Measurements from ENCODE around the gene ITPR2. TPM values are rescaled to one million over a fixed set of nuclear protein-coding genes. Genes with fewer than 3 reads are reported as not detected.

ITPR2 gene
- total and polyA plus RNA-seq, 4 donors = 4.1 to 47.0 (median 26.5) TPM

DNA sequence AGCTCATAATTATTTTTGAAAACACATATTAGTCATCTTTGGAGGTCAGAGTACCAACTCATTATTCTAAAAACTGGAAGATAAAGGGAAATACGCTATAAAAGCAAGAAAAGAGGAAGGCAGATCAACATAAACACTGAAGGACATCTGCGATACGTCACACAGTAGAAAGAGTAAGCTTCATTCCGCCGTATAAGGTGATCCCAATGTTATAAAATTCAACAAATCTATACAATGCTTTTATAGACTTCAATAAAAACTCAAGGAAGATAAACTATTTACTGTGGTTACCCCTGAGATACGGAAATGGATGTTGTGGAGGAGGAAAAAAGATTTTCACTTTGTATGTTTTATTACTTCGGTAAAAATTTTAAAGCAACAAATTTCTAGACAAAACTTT lies 92.6 kb downstream of the ITPR2 start:
- DNase-seq (no peak), ATAC-seq (ENCODE audit: insufficient read depth, low FRiP score) (no peak)
- TF ChIP-seq, protein P1, sequence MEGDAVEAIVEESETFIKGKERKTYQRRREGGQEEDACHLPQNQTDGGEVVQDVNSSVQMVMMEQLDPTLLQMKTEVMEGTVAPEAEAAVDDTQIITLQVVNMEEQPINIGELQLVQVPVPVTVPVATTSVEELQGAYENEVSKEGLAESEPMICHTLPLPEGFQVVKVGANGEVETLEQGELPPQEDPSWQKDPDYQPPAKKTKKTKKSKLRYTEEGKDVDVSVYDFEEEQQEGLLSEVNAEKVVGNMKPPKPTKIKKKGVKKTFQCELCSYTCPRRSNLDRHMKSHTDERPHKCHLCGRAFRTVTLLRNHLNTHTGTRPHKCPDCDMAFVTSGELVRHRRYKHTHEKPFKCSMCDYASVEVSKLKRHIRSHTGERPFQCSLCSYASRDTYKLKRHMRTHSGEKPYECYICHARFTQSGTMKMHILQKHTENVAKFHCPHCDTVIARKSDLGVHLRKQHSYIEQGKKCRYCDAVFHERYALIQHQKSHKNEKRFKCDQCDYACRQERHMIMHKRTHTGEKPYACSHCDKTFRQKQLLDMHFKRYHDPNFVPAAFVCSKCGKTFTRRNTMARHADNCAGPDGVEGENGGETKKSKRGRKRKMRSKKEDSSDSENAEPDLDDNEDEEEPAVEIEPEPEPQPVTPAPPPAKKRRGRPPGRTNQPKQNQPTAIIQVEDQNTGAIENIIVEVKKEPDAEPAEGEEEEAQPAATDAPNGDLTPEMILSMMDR (IDR thresholded peaks at IDR 0.05; ENCODE audit: control extremely low read depth, extremely low read depth) = no peak
- Histone ChIP-seq H3K27ac (ENCODE audit: low read depth in 1 of 2, low read length in 1 of 2) (no peak overlapping the region), H3K36me3 (ENCODE audit: control insufficient read depth in 4 of 4, insufficient read depth in 4 of 4, low read length in 4 of 4) (no peaks in the 10 kb centered on the region), H3K27me3 (ENCODE audit: control insufficient read depth in 3 of 3, insufficient read depth in 3 of 3, low read length in 2 of 3) (no peaks in the 10 kb centered on the region), H3K9me3 (ENCODE audit: control insufficient read depth in 4 of 4, insufficient read depth in 3 of 4, low read length in 3 of 4) (peaks cover 0 to 3% (median 0%) of the 10 kb centered on the region in 4 donors), H3K4me1 (ENCODE audit: control insufficient read depth in 5 of 5, insufficient read depth in 5 of 5, low read length in 5 of 5) (peaks cover 0 to 10% (median 0%) of the 10 kb centered on the region in 5 donors), H3K4me3 (no peak overlapping the region), H3K9ac (ENCODE audit: insufficient read depth in 1 of 2, low read length in 2 of 2) (no peak overlapping the region)
- WGBS, 2 donors = 95% methylated on average over 7 of the region's 7 CpGs

DNA sequence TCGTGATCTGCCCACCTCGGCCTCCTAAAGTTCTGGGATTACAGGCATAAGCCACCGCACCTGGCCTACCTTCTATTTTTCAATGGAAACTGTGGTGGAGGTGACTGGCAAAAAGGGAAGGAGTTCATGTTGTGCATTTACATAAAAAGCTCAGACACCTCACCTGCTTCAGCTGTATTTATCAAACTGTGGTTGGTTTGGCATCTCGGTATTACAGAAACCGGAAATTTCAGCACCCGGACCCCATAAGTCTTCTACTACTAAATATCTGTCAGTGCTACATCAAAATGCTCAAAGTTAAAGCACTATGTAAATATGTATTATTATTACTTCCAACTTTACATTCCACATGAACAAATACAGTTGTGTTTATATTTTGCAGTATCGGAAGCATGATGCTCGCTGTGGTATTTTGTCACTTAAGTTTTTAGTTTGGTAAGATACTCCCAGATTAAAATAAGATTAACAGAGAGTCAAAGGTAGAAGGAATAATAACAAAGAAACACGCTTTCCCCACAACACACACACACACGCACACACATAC lies 95.4 kb downstream of the ITPR2 start:
- 97 to 98% methylated on average over 10 of the region's 10 CpGs for WGBS, 2 donors

DNA sequence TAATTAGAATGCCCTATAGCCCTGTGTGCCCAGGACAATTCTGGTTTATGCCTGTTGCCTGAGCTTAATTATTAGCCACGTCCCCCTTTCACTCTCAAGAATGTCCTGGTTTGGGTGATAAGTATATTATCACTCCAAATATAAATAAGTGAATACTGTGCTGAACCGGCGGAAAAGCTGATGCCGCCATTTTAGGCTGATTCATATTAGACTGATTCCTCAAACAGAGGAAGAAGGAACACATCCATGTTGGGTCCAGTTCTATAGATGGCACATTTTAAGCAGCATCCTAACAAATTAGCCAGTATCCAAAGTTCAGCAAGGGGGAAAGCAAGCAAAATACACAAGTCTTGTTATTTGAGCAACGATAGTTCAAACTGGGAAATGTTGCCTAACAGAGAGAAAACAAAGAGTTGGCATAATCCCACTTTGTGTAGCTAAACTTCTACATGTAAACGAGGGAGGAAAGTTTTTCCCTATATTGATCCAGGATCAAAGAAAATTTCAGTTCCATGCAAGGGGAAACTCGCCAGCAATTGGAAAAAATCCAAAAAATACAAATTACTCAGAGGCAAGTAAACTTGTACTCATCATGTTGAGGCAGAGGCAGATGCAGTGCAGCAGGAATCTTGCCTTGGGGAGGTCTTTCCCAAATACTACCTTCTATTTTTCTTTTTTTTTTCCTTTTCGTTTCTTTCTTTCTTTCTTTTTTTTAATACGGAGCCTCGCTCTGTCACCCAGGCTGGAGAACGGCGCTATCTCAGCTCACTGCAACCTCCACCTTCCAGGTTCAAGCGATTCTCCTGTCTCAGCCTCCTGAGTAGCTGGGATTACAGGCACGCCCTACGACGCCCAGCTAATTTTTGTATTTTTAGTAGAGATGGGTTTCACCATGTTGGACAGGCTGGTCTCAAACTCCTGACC lies 96.2 kb downstream of the ITPR2 start:
- H3K9me3 ChIP-seq (ENCODE audit: control insufficient read depth in 4 of 4, insufficient read depth in 3 of 4, low read length in 3 of 4) = peaks cover 0 to 3% (median 0%) of the 10 kb centered on the region in 4 donors
- no peaks in the 10 kb centered on the region for H3K36me3 ChIP-seq (ENCODE audit: control insufficient read depth in 4 of 4, insufficient read depth in 4 of 4, low read length in 4 of 4)
- DNase-seq (peak in 2 of 3 donors; percentile 42 to 53), ATAC-seq (ENCODE audit: insufficient read depth, low FRiP score) (no peak)
- H3K27ac ChIP-seq (ENCODE audit: low read depth in 1 of 2, low read length in 1 of 2) = no peak overlapping the region
- peaks cover 0 to 10% (median 0%) of the 10 kb centered on the region in 5 donors for H3K4me1 ChIP-seq (ENCODE audit: control insufficient read depth in 5 of 5, insufficient read depth in 5 of 5, low read length in 5 of 5)
- TF ChIP-seq, protein P1 (IDR thresholded peaks at IDR 0.05; ENCODE audit: control extremely low read depth, extremely low read depth) = no peak
- H3K4me3 ChIP-seq = no peak overlapping the region
- H3K9ac ChIP-seq (ENCODE audit: insufficient read depth in 1 of 2, low read length in 2 of 2) = no peak overlapping the region
- H3K27me3 ChIP-seq (ENCODE audit: control insufficient read depth in 3 of 3, insufficient read depth in 3 of 3, low read length in 2 of 3) = no peaks in the 10 kb centered on the region
- 88 to 89% methylated on average over 16 of the region's 16 CpGs for WGBS, 2 donors

More for the DNA sequence above, 95.4 kb downstream of the ITPR2 start:
- DNase-seq (no peak), ATAC-seq (ENCODE audit: insufficient read depth, low FRiP score) (no peak)
- Histone ChIP-seq H3K4me1 (ENCODE audit: control insufficient read depth in 5 of 5, insufficient read depth in 5 of 5, low read length in 5 of 5) (peaks cover 0 to 12% (median 0%) of the 10 kb centered on the region in 5 donors), H3K36me3 (ENCODE audit: control insufficient read depth in 4 of 4, insufficient read depth in 4 of 4, low read length in 4 of 4) (no peaks in the 10 kb centered on the region), H3K27ac (ENCODE audit: low read depth in 1 of 2, low read length in 1 of 2) (no peak overlapping the region), H3K9me3 (ENCODE audit: control insufficient read depth in 4 of 4, insufficient read depth in 3 of 4, low read length in 3 of 4) (peaks cover 0 to 3% (median 0%) of the 10 kb centered on the region in 4 donors), H3K9ac (ENCODE audit: insufficient read depth in 1 of 2, low read length in 2 of 2) (no peak overlapping the region), H3K4me3 (no peak overlapping the region), H3K27me3 (ENCODE audit: control insufficient read depth in 3 of 3, insufficient read depth in 3 of 3, low read length in 2 of 3) (no peaks in the 10 kb centered on the region)
- TF ChIP-seq, protein P1 (IDR thresholded peaks at IDR 0.05; ENCODE audit: control extremely low read depth, extremely low read depth) = no peak
